HG02759 (cell line): Measurements from ENCODE around the gene APRT.

Experiments used
- ATAC-seq: cut with Tn5 transposase; IDR thresholded peaks from one replicate; pipeline ENCODE4 v1.9.1; 2021; ENCODE audit warnings: mild to moderate bottlenecking, moderate library complexity; ENCODE audit not compliant: unreplicated experiment

The APRT gene

GRCh38 chr16:88760424-88761142, 51.1 kb downstream of the APRT start:
- ATAC-seq = no peak

GRCh38 chr16:88759976-88760350, 51.8 kb downstream of the APRT start:
- ATAC-seq = no peak
